COLO668 (cell line): Measurements from ENCODE around the gene CGB7.
A peak's percentile ranks its signal among the peaks of the same experiment; 100 is the strongest.

Experiments
- DNase-seq: peaks from one replicate; lab custom pipeline; 2025; ENCODE audit not compliant: unreplicated experiment; lab: John Stamatoyannopoulos, UW

CGB7 gene

DNA sequence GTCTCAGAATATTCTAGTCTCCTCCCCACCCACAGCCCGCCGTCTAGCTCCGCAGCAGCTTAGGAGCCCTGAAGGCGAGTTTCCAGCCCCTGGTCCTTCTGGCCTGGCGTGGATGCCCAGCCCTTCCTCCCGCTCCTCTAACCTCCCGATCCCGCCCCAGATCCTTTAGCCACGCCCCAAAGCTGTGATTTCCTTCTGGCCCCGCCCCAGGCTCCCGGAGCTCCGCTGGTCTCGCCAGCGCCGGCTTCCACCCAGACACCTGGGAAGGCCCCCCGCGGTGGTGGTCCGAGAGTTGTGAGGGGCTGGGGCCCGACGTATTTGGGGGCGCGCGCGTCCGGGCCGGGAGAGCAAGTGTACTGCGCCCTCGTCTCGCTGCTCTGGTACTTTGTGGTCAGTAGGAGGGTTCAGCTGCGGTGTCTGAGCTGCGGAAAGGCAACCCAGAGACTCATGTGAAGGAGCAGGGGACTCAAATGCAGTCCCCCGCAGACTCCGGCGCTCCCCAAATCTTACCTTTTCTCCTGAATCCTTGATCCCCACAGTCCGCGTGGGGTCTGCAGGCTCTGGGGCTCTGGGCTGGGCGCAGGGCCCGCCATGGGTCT lies at the start of gene CGB7:
Gene CGB7 (minus strand): TSS at position 114 of the 599 bp plus-strand sequence. CDS start 2,374 bp downstream, outside the sequence.
- DNase-seq: peak; percentile 13

GRCh38 chr19:49106648-49107135 lies 49.1 kb upstream of the CGB7 start:
- peak; percentile 66 for DNase-seq

- no peak for DNase-seq
These were observed 46.8 kb upstream of the CGB7 start for GRCh38 chr19:49104229-49104864.

GRCh38 chr19:49103331-49104085 lies 46.0 kb upstream of the CGB7 start:
- no peak for DNase-seq

DNA sequence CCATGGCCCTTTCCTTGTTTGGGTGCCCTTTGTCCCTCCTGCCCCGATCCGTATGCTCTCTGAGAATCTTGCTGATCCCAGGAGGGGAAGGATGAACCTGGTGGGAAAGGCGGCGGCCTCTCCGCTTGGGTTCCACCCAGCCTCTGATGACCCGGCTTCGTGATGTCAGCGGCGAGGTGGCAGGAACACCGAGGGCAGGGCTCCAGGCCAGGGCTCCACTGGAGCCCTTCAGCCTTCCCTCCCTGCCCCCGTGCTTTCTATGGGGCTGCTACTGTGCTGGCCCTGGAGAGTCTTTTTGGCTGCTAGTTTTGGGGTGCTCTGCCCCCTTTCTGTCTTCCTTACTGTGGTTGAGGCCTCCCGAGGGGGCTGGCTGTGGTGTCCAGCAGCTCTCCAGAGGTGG lies 44.8 kb upstream of the CGB7 start:
- no peak for DNase-seq

GRCh38 chr19:49101160-49101559 lies 43.6 kb upstream of the CGB7 start:
- DNase-seq: no peak

DNA sequence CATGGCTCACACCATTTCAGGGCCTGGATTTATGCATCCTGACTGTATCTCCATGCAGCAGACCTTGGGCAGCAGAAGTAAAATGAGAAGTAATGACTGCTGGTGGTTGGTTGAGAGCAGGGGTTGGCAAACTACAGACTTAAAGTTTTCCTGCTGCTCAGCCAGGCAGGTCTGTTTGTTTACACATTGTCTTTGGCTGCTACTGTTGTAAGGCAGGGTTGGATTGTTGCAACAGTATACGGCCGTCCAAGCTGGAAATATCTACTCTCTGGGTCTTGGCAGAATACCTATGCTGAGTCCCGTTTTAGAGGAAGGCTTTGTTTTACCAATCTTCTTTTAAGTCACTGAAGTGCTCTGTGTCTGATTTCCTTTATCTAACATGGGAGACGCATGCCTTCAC lies 41.2 kb upstream of the CGB7 start:
- no peak for DNase-seq

DNA sequence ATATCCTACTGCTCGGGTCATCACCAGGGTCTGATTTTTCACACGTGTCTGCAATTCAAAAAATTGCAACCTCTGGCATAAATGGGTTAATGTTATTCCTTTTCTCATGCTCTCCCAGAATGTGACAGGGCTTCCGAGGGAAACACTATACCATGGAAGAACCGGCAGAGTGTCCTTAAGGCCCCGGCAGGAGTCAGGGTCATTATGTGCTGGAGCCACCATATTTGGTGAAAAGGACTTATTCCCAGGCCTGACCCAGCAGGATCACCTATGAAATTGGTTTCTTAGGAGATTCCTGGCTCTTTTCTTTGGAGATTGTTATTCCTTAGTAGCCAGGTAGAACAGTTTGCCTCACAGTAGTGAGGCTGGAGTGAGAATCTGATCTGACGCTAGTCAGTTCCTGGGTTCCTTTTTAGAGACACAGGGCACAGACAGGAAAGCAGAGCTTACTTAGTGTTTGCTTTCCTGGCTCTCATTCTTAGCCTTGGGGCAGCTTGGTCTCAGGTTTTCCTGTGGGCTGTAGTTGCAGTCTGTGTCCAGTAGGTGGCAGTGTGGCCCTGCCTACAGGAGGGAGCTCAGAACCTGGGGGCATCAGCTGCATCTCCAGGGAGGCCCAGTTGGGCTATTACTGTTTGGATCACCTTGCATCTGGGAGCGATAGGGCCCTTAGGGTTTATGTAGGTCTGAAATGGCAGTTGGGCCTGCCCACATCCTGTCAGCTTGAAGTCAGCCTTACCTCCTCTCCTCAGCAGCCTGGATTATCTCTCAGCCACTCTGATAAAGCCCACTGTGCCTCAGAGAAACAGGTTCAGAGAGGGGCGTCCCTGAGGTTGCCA lies 40.1 kb upstream of the CGB7 start:
- peak; percentile 65 for DNase-seq

DNA sequence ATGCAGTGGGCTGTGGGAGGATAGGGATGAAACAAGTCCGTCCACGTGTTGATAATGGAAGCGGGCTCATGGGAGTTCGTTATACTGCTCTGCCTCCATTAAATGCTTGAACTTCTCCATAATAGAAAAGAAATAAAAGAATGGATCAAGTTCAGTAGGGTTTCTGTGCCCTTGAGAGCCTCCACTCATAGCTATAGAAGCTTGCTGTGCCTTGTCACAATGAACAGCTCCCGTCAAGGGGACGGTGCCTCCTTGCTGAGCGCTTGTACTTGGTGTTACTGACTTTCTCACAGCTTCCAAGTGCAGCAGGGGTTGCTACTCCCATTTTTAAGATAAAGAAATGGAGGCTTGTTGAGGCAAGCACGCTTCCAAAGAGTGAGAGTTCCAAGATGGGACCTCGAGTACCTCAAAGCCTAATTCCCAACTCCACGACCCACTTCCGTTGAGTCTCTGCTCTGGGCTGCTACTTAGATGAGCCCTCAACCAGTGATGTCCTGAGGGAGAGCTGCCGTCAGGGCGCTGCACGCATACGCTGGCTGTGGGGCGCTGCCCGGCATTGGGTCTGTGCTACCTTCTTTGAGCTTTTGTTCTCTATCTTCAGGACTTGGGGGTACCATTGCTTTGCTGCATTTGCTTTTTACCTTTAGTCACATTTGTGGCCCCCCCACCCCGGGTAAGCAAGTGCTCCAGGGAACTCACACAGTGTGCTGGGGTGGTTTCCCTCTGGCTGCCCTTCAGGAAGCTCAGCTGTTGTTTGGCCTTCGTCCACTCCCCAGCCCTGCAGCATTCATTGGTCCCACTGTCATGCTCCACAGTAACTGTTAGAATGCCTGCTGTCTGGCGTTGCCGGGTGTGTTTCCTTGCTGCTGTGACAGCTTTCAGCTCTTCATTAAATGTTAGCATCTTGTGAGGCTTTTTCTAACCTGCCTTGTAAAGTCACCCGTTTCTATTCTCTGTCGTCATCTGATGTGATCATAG lies 37.2 kb upstream of the CGB7 start:
- no peak for DNase-seq

GRCh38 chr19:49092686-49093085 lies 35.1 kb upstream of the CGB7 start:
- no peak for DNase-seq

- no peak for DNase-seq
These were observed 34.0 kb upstream of the CGB7 start for GRCh38 chr19:49091391-49092038.

GRCh38 chr19:49086296-49086695 lies 28.7 kb upstream of the CGB7 start:
- DNase-seq: no peak

DNA sequence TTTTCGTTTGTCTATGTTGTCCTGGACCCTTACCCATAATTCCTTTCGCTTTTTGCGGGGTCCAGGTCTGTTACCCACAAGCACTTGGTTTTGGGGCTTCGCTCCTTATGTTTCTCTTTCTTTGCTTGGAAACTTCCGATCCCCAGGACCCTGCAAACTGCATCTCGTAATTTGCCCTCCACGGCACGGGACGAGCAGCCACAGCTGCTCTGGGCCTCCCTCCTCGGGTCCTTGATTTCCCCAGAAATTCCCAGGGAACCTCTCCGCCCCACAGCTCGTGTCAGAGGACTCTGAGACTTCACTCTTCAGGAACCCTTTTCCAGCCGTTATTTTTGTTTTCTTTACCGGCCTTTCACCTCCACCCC lies 28.3 kb upstream of the CGB7 start:
- DNase-seq: no peak

DNA sequence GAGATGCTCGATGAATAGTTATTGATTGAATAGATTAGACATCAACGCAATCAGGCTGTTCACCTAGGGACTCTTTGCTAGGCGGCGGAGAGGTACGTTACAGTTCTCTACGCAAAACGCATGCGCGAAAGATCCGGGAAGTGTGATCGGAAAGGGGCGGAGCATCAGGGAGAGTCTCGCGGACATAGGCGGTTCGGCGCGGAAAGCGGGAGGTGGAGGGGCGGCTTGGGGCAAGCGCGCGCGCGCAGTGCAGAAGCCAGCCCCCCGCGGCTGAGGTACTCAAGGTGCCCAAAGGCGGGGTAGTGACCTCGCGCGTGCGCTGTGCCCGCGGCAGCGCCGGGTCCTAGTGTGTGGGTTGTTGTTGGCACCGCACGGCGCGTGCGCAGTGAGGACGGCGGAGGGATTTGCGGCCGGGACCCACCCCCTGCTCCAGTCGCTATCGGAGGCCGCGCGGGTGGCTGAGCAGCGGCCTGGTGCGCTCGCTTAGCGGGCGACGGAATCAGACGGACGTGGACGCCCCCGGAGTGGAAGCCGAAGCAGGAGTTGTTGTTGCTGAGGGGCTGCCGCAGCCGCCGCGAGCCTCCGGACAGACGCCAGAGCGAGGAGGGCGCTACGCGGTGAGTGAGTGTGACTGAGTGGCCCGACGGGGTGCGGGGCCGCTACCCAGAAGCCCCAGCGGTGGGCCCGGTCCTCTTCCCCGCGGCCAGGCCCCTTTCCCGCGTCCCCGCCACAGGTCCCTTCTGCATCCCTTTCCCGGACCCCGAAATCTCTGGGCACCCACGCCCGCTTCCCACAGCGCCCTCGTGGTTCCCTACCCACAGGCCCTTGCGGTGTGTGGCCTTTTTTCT lies 27.7 kb upstream of the CGB7 start, which contains the start of gene SNRNP70:
Gene SNRNP70 (plus strand): TSS at position 432 of the 848 bp plus-strand sequence. CDS start 964 bp downstream, outside the sequence.
- peak; percentile 99 for DNase-seq

DNA sequence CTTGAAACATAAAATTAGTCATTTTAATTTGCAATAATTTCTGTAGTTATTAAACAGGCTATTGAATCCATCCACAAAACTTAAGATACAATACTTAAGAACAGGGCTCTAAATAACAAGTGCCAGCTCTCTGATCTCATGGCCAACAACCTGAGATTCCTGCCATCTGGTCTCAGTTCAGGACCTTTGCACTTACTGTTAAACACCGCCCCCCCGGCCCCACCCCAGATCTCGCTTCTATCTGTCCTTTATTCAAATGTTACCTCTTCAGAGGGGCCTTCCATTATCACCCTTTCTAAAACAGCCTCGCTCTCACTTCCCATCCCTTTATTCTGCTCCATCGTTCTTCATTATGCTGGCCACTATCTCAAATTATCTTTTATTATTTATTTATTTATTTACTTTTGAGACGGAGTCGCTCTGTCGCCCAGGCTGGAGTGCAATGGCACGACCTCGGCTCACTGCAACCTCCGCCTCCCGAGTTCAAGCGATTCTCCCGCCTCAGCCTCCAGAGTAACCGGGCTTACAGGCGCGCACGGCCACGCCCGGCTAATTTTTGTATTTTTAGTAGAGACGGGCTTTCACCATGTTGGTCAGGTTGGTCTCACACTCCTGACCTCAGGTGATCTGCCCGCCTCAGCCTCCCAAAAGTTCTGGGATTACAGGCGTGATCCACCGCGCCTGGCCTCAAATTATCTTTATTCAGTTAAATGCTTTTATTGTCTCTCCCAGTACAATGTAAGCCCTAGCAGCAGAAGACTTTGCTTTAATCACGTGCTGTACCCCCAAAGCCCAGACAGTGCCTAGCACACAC lies 26.9 kb upstream of the CGB7 start:
- DNase-seq: peak; percentile 15

DNA sequence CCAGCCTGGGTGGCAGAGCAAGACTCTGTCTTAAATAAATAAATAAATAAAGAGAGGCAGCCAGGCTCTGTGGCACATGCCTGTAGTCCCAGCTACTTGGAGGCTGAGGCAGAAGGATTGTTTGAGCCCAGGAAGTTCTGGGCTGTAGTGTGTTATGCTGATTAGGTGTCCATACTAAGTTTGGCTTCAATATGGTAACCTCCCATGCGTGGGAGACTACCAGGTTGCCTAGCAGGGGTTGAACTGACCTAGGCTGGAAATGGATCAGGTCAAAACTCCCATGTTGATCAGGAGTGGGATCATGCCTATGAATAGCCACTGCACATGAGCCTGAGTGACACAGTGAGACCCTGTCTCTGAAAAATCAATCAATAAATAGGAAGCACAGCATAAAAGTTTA lies 23.7 kb upstream of the CGB7 start:
- DNase-seq: no peak

GRCh38 chr19:49080392-49080791 lies 22.8 kb upstream of the CGB7 start:
- DNase-seq: no peak

DNA sequence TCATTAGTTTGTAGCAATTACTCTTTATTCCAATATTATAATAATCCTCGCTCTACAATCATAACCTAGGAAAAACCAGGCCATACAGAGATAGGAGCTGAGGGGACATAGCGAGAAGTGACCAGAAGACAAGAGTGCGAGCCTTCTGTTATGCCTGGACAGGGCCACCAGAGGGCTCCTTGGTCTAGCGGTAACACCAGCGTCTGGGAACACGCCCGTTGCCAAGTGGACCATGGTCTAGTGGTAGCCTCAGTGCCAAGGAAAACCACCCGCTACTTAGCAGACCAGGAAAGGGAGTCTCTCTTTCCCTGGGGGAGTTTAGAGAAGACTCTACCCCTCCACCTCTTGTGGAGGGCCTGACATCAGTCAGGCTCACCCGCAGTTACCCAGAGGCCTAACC lies 17.3 kb upstream of the CGB7 start:
- DNase-seq: peak; percentile 52
